Natural killer cell (primary cell): ENCODE results near the gene MMP23B. TPM values are rescaled to one million over a fixed set of nuclear protein-coding genes. Genes with fewer than 3 reads are reported as not detected.

Source experiments
- ATAC-seq, 3 donors: fragments of 150-1000 bp in 2 of 3; fragments of 200-7000 bp in 1 of 3; cut with Tn5 transposase; 1 replicate in 1 of 3; 2 replicates in 2 of 3; pipeline ENCODE4 v1.10.0; 2021; ENCODE audit warnings: mild to moderate bottlenecking in 2 of 3, moderate library complexity in 2 of 3
- DNase-seq, 2 donors: peaks; one replicate each; pipeline versions ENCODE4 v3.0.0 to v3.0.0-alpha.2; 2013 to 2021; ENCODE audit warnings: mixed read lengths in 1 of 2
- H3K27ac ChIP-seq: one replicate; pipeline ENCODE4 v1.5.1; 2013; ENCODE audit warnings: mild to moderate bottlenecking, low read length
- H3K27me3 ChIP-seq: one replicate; pipeline ENCODE4 v1.6.1; 2013; ENCODE audit warnings: low read length; ENCODE audit not compliant: control insufficient read depth, insufficient read depth
- H3K36me3 ChIP-seq: one replicate; pipeline ENCODE4 v1.6.1; 2013; ENCODE audit warnings: low read length; ENCODE audit not compliant: control insufficient read depth, insufficient read depth
- H3K4me1 ChIP-seq: one replicate; pipeline ENCODE4 v1.6.1; 2013; ENCODE audit warnings: low read length; ENCODE audit not compliant: control insufficient read depth, insufficient read depth
- H3K4me3 ChIP-seq: one replicate; pipeline ENCODE4 v1.5.1; 2013; ENCODE audit warnings: low read length
- H3K9me3 ChIP-seq: one replicate; pipeline ENCODE4 v1.6.1; 2013; ENCODE audit warnings: low read length; ENCODE audit not compliant: control insufficient read depth, insufficient read depth
- H3K27ac Mint-ChIP-seq, 2 donors: one replicate each; pipeline ENCODE4 v1.8.0; 2022; ENCODE audit warnings: mild to moderate bottlenecking in 2 of 2, mixed read lengths in 2 of 2, moderate library complexity in 1 of 2
- H3K27me3 Mint-ChIP-seq, 2 donors: one replicate each; pipeline ENCODE4 v1.8.0; 2022; ENCODE audit warnings: low read depth in 2 of 2, mixed read lengths in 2 of 2
- H3K36me3 Mint-ChIP-seq: one replicate; pipeline ENCODE4 v1.8.0; 2022; ENCODE audit warnings: mixed read lengths
- H3K4me1 Mint-ChIP-seq, 2 donors: one replicate each; pipeline ENCODE4 v1.8.0; 2022; ENCODE audit warnings: mixed read lengths in 2 of 2
- H3K4me3 Mint-ChIP-seq: one replicate; pipeline ENCODE4 v1.8.0; 2022; ENCODE audit warnings: mild to moderate bottlenecking, moderate library complexity, mixed read lengths
- H3K9me3 Mint-ChIP-seq, 2 donors: one replicate each; pipeline ENCODE4 v1.8.0; 2022; ENCODE audit warnings: mixed read lengths in 2 of 2
- WGBS: methylation state at CpG from one replicate; pipeline ENCODE4 v1.1.7; 2013; ENCODE audit warnings: missing lambda C conversion rate; ENCODE audit not compliant: insufficient coverage; 5-methylcytosine and 5-hydroxymethylcytosine counted together
- intact Hi-C: fragments of 100-400 bp; cut with micrococcal nuclease; formaldehyde crosslinking; loops from one replicate; pipeline ENCODE4 v1.14.2; 2022
- total RNA-seq, 4 donors: library from RNA; stranded (reverse); fragments of 120-200 nt in 1 of 4; gene quantifications; one replicate each; pipeline versions ENCODE4 v1.2.3 to v1.2.4, GENCODE V29; 2013 to 2022
- TF ChIP-seq, protein P1 (sequence below): fragments of 200-600 bp; IDR thresholded peaks from one replicate; pipeline ENCODE4 v1.8.0; 2022; ENCODE audit warnings: antibody characterized with exemption

The MMP23B gene
- total RNA-seq, 3 donors from 2014 or later (not counting 1 experiment from before 2014, with no cell fraction given), result 82.9 to 130 (median 126) TPM

GRCh38 chr1:1665815-1666251 lies 33.9 kb downstream of the MMP23B start:
- ATAC-seq (peak in 1 of 3 donors; percentile 42), DNase-seq (peak; percentile 24 to 51)
- TF ChIP-seq, protein P1, sequence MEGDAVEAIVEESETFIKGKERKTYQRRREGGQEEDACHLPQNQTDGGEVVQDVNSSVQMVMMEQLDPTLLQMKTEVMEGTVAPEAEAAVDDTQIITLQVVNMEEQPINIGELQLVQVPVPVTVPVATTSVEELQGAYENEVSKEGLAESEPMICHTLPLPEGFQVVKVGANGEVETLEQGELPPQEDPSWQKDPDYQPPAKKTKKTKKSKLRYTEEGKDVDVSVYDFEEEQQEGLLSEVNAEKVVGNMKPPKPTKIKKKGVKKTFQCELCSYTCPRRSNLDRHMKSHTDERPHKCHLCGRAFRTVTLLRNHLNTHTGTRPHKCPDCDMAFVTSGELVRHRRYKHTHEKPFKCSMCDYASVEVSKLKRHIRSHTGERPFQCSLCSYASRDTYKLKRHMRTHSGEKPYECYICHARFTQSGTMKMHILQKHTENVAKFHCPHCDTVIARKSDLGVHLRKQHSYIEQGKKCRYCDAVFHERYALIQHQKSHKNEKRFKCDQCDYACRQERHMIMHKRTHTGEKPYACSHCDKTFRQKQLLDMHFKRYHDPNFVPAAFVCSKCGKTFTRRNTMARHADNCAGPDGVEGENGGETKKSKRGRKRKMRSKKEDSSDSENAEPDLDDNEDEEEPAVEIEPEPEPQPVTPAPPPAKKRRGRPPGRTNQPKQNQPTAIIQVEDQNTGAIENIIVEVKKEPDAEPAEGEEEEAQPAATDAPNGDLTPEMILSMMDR, result no peak
- peaks cover 35% of the 10 kb centered on the region for H3K36me3 ChIP-seq
- H3K27me3 Mint-ChIP-seq, result no peaks in the 10 kb centered on the region
- H3K36me3 Mint-ChIP-seq, result no peaks in the 10 kb centered on the region
- no peak overlapping the region for H3K27ac ChIP-seq
- H3K27me3 ChIP-seq, result no peaks in the 10 kb centered on the region
- H3K9me3 Mint-ChIP-seq, result no peaks in the 10 kb centered on the region
- no peaks in the 10 kb centered on the region for H3K9me3 ChIP-seq
- 94% methylated on average over 25 of the region's 25 CpGs for WGBS
- no peaks in the 10 kb centered on the region for H3K4me1 Mint-ChIP-seq
- H3K27ac Mint-ChIP-seq, result no peak overlapping the region
- H3K4me3 Mint-ChIP-seq, result no peak overlapping the region
- no peak overlapping the region for H3K4me3 ChIP-seq
- intact Hi-C loops, result no loop called here
- peaks cover 3% of the 10 kb centered on the region for H3K4me1 ChIP-seq

DNA sequence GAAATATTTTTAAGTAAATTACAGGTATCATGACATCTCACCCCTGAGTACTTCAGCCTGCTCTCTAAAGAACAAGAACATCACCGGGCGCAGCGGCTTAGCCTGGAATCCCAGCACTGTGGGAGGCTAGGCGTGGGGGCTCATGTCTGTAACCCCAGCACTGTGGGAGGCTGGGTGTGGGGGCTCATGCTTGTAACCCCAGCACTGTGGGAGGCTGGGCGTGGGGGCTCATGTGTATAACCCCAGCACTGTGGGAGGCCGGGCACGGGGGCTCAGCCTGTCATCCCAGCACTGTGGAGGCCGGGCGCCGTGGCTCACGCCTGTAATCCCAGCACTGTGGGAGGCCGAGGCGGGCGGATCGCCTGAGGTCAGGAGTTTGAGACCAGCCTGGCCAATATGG lies 34.6 kb downstream of the MMP23B start:
- no peak overlapping the region for H3K27ac Mint-ChIP-seq
- H3K4me1 ChIP-seq, result peaks cover 3% of the 10 kb centered on the region

GRCh38 chr1:1669468-1670440 lies 37.8 kb downstream of the MMP23B start:
- Mint-ChIP-seq H3K27ac (no peak overlapping the region), H3K4me3 (no peak overlapping the region), H3K36me3 (no peaks in the 10 kb centered on the region), H3K4me1 (no peaks in the 10 kb centered on the region), H3K9me3 (no peaks in the 10 kb centered on the region), H3K27me3 (no peaks in the 10 kb centered on the region)
- Histone ChIP-seq H3K4me1 (peaks cover under 1% of the 10 kb centered on the region), H3K27ac (no peak overlapping the region), H3K9me3 (no peaks in the 10 kb centered on the region), H3K4me3 (no peak overlapping the region), H3K36me3 (peaks cover 52% of the 10 kb centered on the region), H3K27me3 (no peaks in the 10 kb centered on the region)
- TF ChIP-seq, protein P1, result no peak
- intact Hi-C loops, result loop anchor here (10.0 kb wide), 2 partner anchors 55 to 95 kb away; partner anchors contain the start of genes MIB2 and SSU72
- DNase-seq, result no peak
- 95% methylated on average over 43 of the region's 43 CpGs for WGBS
- ATAC-seq, result no peak

More for the DNA sequence above, 34.6 kb downstream of the MMP23B start:
- no peak overlapping the region for H3K4me3 ChIP-seq
- peaks cover 42% of the 10 kb centered on the region for H3K36me3 ChIP-seq
- DNase-seq, result no peak
- intact Hi-C loops, result no loop called here
- Mint-ChIP-seq H3K9me3 (no peaks in the 10 kb centered on the region), H3K36me3 (no peaks in the 10 kb centered on the region), H3K4me3 (no peak overlapping the region), H3K4me1 (no peaks in the 10 kb centered on the region), H3K27me3 (no peaks in the 10 kb centered on the region)
- H3K27me3 ChIP-seq, result no peaks in the 10 kb centered on the region
- no peak overlapping the region for H3K27ac ChIP-seq
- no peak for ATAC-seq
- 98% methylated on average over 15 of the region's 15 CpGs for WGBS
- TF ChIP-seq, protein P1, result no peak
- no peaks in the 10 kb centered on the region for H3K9me3 ChIP-seq
